NCI-H2081 treated with DMSO at 0.1 percent for 48 hours (cell line): ENCODE results near the gene OTUB1.

Experiments used
- DNase-seq: peaks from one replicate; lab custom pipeline; 2025; lab: John Stamatoyannopoulos, UW

OTUB1 gene

GRCh38 chr11:64007160-64007628 is 21.0 kb downstream of the OTUB1 start:
- no peak for DNase-seq

DNA sequence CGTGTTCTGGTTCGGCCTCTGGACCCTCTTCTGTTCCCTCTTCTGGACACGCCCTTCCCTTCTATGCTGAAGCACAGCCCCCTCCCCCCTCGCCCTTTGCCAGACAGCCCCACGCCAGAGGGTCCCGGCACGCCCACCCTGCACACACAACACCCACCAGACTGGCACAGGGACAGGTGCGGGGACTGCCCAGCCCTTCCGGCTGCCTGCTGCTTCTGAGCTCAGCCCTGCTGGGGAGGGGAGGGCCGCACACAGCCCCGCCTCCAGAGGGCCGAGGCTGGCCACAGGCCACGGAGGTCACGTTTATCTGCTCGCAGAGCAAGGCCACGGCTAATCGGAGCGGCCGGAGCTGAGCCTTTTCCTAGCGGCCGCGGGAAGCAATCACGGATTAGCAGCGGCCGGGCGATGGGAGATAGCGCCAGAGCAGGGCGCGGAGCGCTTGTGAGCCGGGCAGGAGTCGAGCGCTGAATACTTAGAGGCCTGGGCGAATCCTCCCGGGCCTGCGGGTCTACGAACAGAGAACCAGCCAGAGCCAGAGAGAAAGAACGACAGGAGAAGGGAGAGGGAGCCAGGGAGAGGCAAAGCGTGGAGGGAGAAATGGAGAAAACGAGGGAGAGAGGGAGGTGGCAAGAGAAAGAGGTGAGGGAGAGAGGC is 21.5 kb downstream of the OTUB1 start:
- DNase-seq: no peak

DNA sequence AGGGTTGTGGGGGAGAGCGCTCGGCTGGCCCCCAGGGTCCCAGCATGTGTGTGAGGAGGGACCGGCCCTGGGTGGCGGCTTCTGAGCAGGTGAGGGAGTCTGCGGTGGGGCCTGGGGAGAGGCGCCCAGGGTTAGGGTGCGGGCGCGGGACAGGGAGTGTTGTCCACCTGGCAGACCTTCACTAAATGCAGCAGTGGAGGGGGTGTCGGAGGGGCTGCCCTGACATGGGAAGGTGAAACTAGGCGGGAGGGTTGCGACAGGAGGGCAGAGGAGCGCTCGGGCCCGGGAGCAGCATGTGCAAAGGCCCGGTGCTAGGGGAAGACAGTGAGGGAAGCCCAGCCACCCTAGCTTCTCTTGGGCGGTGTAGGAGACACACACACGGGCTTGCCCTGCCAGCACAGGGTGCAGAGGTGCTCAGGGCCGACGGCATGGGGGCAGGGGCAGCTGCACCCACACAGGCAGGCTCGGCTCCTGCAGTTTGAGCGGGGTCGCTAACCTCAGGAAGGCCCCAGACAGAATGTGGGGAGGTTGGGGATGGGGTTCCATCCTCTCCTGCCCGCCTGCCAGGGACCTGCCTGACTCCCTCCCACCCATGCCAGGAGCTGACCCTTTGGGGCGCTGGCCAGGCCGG is 22.2 kb downstream of the OTUB1 start:
- DNase-seq: no peak

DNA sequence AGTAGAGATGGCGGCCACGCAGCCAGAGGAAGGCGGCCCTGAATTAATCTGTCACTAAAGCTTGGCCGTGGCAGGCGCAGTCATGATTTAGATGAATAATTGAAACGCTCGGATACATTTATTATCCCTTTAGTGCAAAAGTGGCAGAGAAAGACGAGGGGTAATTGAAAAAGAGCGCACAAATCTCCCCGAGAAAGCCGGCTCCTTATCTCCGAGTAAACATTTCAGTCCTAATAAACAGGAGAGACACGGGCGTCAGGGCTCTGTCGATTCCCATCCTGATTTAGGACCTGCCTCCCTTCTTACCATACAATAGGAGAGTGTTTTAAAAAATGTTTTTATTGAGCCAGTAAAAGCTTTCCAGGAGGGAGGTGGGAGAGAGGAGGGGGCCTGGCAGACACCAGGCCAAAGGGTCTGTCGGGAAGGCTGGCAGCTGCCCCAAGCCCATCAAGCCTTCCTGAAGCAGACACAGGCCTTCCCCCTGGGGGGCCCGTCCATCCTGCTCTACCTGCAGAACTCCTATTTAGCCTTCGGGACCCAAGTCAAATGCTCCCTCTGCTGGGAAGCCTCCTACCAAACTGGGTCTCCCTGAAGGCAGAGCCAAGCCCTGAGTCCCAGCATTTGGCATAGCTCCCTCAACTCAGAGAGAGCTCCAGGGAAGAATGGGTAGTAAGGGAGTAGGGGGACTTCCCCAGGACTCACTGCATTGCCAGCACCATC is 22.8 kb downstream of the OTUB1 start:
- DNase-seq: no peak

- no peak for DNase-seq
Observed at GRCh38 chr11:64009710-64010109, 23.5 kb downstream of the OTUB1 start.

- DNase-seq: no peak
Observed at GRCh38 chr11:64010783-64011182, 24.5 kb downstream of the OTUB1 start.

DNA sequence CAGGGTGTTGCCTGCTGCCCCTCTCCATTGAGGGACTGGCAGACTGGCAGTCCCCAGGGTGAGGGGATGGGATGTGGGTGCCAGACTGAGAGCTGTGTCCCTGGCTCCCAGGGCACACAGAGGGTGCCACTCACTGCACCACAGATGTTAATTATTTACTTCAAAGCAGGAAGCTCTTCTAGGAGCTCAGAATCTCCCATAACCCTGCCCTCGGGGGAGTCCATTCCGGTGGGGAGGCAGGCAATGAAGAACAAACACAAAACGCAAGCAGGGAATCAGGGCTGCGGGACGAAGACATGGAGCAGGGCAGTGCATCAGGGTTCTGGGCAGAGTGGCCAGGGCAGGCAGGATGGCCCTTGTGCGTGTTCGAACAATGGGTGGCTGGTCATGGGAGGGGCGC is 25.1 kb downstream of the OTUB1 start:
- no peak for DNase-seq

DNA sequence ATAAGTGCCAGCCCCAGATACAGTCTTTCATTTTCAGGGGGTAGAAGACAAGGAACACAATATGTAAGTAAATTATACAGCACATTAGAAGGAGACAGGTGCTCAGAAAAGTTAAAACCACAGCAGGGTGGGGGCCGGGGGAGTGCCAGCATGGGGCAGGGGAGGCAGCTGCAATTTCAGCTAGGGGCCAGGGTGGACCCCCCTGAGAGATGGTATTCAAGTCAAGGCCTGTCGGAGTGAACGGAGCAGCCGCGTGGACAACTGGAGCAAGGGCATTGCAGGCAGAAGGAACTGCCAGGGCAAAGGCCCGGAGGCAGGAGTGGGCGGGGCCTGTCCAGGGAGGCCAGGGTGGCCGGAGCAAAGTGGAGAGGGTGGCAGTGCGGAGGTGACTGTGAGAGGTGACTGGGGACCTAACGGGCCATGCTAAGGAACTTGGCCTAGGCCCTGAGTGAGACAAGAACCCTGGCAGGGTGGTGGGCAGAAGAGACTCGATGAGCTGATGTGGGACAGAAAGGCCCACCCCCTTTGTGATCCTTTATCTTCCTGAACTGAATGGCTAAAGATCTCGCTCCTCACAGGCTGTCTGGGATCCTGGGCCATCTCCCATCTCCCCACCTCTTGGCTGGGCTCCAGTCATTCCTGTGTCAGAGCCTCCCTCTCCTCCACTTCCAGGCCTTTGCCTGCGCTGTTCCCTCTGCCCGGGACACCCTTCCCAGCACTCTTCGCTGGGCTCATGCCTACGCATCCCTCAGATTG is 27.1 kb downstream of the OTUB1 start:
- no peak for DNase-seq

GRCh38 chr11:64014356-64014755 is 28.1 kb downstream of the OTUB1 start:
- no peak for DNase-seq

DNA sequence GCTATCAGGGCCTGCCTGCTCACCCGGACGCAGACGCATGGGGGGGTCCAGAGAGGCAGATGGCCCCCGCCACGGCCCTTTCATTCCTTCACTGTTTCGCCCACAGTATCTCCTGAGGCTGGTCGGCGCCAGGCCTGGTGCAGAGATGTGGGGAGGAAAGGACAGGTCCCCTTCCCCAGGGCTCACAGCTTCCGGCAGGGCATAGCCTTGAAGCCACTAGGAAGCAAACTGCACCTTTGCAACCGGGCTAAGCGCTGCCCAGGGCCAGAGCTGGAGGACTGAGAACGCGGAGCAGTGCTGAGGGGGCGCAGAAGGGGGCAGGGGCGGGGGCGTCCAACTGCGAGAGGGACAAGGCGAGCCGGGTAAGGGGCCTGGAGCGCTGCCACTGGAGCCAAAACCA is 29.3 kb downstream of the OTUB1 start:
- DNase-seq: no peak

GRCh38 chr11:64015935-64016845 is 30.0 kb downstream of the OTUB1 start:
- no peak for DNase-seq

DNA sequence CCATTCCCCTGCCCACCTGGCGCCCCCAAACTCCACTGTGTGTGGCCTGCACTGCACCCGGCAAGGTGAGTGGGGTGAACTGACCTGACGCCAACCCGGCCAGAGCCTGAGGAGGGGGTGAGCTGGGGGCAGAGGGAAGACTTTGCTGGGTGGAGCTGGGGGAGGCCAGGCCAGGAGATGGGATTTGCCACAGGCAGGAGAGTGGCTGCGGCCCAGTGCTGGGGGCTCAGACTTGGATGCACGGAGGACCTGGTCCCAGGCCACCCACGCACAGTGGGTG is 31.6 kb downstream of the OTUB1 start:
- no peak for DNase-seq

- DNase-seq: no peak
Observed at GRCh38 chr11:64018310-64018709, 32.1 kb downstream of the OTUB1 start.

GRCh38 chr11:64019106-64020037 is 33.1 kb downstream of the OTUB1 start:
- no peak for DNase-seq

- no peak for DNase-seq
Observed at GRCh38 chr11:64020976-64021756, 34.9 kb downstream of the OTUB1 start.

DNA sequence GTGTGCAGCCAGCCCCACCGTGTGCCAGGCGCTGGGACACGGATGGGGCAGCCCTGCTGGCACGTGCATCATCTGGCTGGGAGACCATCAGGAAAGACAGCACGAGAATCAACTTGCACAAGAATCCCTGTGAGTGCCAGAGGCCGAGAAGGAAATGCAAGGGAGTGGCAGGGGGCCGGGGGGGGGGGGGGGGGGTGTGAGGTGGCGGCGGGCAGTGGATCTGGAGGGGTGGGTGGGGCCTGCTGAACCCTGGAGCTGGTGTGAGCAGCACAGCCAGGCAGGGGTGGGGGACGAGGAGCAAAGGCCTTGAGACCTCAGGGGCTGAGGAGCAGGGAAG is 35.5 kb downstream of the OTUB1 start:
- no peak for DNase-seq

- no peak for DNase-seq
Observed at GRCh38 chr11:64022125-64022784, 36.0 kb downstream of the OTUB1 start.

DNA sequence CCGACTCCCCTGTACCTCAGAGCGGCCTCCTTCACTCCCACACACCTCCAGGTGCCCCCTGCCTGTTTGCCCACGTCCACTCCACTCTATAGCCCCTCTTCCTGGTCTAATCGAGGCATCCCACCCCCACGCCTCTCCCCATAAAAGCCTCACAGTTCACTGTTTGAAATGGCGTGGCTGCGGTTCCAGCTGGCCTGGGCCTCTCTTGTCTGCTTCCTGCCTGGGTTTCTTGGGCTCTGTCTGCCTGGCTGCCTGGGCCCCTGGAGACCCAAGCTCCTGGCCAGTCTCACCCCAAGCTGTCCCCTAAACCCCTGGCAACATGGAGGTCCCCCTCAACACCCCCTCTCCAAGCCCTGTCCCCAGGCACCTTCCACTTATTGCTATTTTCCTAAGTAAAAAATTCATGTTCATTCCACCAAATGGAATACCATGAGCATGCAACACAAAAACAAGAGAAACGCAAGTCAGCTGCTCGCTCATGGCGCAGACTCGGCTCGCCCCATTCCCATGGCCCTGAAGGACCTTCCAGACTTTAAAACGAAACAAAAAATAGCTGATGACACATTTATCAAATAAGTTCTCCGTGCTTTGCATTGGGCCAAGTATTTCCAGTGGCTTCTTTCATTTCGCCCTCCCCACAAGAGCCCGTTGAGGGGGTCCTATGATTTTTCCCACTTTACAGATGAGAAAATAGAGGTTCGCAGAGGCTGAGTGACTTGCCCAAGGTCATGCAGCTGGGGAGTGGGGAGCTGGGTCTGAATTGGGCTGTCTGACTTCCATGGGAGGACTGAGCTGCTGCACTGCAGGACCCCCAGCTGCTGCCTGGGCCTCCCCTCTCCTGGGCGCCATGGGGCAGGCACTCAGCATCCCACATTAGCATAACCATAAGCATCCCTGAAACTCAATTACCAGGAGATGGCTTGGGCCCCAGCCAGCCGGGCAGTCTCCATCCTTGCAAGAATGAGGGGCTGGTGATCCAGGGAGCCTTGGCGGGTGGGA is 37.8 kb downstream of the OTUB1 start:
- no peak for DNase-seq
